K562 (cell line): ENCODE measurements around the gene MOCOS. TPM values are rescaled to one million over a fixed set of nuclear protein-coding genes. Genes with fewer than 3 reads are reported as not detected.
A peak's percentile ranks its signal among the peaks of the same experiment; 100 is the strongest.

Experiments used
- ATAC-seq: fragments of 200-7000 bp; cut with Tn5 transposase; 3 replicates; pipeline ENCODE4 v1.9.1; 2020; ENCODE audit warnings: moderate library complexity
- BruUV-seq: library from RNA; stranded (reverse); fragments of 400-500 nt; replicated peaks from 2 replicates; lab custom pipeline; 2021; lab: Mats Ljungman, UMichigan
- CTCF ChIA-PET: fragments of 300-600 bp; formaldehyde crosslinking; extraction: SDS; loops from one replicate; lab custom pipeline; 2021; ENCODE audit warnings: low intra/inter-chr PET ratio; lab: Yijun Ruan, JAX
- POLR2A ChIA-PET: fragments of 300-600, 350-650 bp; sonication (Branson Sonifier 250); formaldehyde crosslinking; extraction: SDS; loops from one replicate; lab custom pipeline; 2021; ENCODE audit warnings: antibody characterized with exemption, inconsistent platforms; lab: Yijun Ruan, JAX
- DNase-seq, 4 experiments: peaks; one replicate each; pipeline versions ENCODE4 v3.0.0 to v3.0.0-alpha.2; 2011 to 2018; ENCODE audit warnings: low spot score in 3 of 4, mixed read lengths in 3 of 4; ENCODE audit errors: extremely low read depth in 1 of 4
- FAIRE-seq: peaks from 2 replicates; lab custom pipeline; 2011; peaks lifted over from hg19 to GRCh38; lab: Jason Lieb, UNC
- H2AFZ ChIP-seq: 2 replicates; pipeline ENCODE4 v1.6.0; 2011; ENCODE audit warnings: low read depth, low read length, control low read depth, inconsistent platforms
- H3K27ac ChIP-seq: fragments of 200-600 bp; 3 replicates; pipeline ENCODE4 v1.8.0; 2011; ENCODE audit warnings: low read depth, mild to moderate bottlenecking, control low read depth, inconsistent platforms, low read length, moderate library complexity, mixed read lengths; ENCODE audit errors: extremely low read depth
- H3K27me3 ChIP-seq, 2 experiments: fragments of 300-600 bp in 1 of 2; 2 replicates in 1 of 2; 3 replicates in 1 of 2; pipeline versions ENCODE4 v1.6.0 to v1.8.0; 2011; ENCODE audit warnings: inconsistent platforms in 2 of 2, low read length in 2 of 2, mild to moderate bottlenecking in 1 of 2, mixed read lengths in 1 of 2, moderate library complexity in 1 of 2; ENCODE audit not compliant: control insufficient read depth in 2 of 2, insufficient read depth in 2 of 2
- H3K36me3 ChIP-seq: fragments of 300-600 bp; 3 replicates; pipeline ENCODE4 v1.8.0; 2011; ENCODE audit warnings: mild to moderate bottlenecking, low read length, inconsistent platforms; ENCODE audit not compliant: control insufficient read depth, insufficient read depth
- H3K4me1 ChIP-seq, 2 experiments: fragments of 200-600 bp in 1 of 2; replicated peaks in 1 of 2; 2 replicates in 1 of 2; 3 replicates in 1 of 2; pipeline versions ENCODE4 v1.5.1 to v1.8.0; 2011; ENCODE audit warnings: inconsistent platforms in 2 of 2, low read length in 2 of 2, mild to moderate bottlenecking in 1 of 2, mixed read lengths in 1 of 2, moderate library complexity in 1 of 2; ENCODE audit not compliant: control insufficient read depth in 2 of 2, insufficient read depth in 2 of 2
- H3K4me2 ChIP-seq: 2 replicates; pipeline ENCODE4 v1.6.1; 2011; ENCODE audit warnings: low read length, control low read depth, inconsistent platforms, mixed read lengths; ENCODE audit not compliant: insufficient read depth
- H3K4me3 ChIP-seq: fragments of 200-600 bp; sonication (generic), shearing (Covaris generic); 2 replicates; pipeline ENCODE4 v1.5.1; 2016; ENCODE audit warnings: control low read depth, inconsistent platforms
- H3K79me2 ChIP-seq: fragments of 200-600 bp; 3 replicates; pipeline ENCODE4 v1.8.0; 2011; ENCODE audit warnings: low read length, inconsistent platforms; ENCODE audit not compliant: control insufficient read depth, insufficient read depth
- H3K9ac ChIP-seq, 2 experiments: 2 replicates each; pipeline versions ENCODE4 v1.6.0 to v1.6.1; 2011; ENCODE audit warnings: low read depth in 2 of 2, low read length in 2 of 2, control low read depth in 1 of 2, inconsistent platforms in 1 of 2, mild to moderate bottlenecking in 1 of 2, mixed read lengths in 1 of 2; ENCODE audit not compliant: insufficient read depth in 1 of 2
- H3K9me1 ChIP-seq: one replicate; pipeline ENCODE4 v1.6.0; 2011; ENCODE audit warnings: inconsistent platforms, mild to moderate bottlenecking, low read length, moderate library complexity; ENCODE audit not compliant: control insufficient read depth, insufficient read depth
- H3K9me3 ChIP-seq: replicated peaks from 2 replicates; pipeline ENCODE4 v1.5.1; 2011; ENCODE audit warnings: low read depth, low read length, inconsistent platforms; ENCODE audit not compliant: control insufficient read depth, insufficient read depth
- H4K20me1 ChIP-seq: replicated peaks from 2 replicates; pipeline ENCODE4 v1.6.1; 2011; ENCODE audit warnings: low read length, inconsistent platforms, mixed read lengths; ENCODE audit not compliant: control insufficient read depth, insufficient read depth
- CHD4 ChIP-seq: fragments of 200-600 bp; sonication (generic); IDR thresholded peaks from 3 replicates; pipeline ENCODE4 v1.6.1; 2012; ENCODE audit warnings: low read depth, mild to moderate bottlenecking, mixed read lengths, low read length, inconsistent platforms; ENCODE audit not compliant: insufficient read depth, insufficient replicate concordance, poor library complexity, severe bottlenecking
- ESRRA ChIP-seq: fragments of 450-650 bp; IDR thresholded peaks from 2 replicates; pipeline ENCODE4 v1.6.1; 2014; ENCODE audit warnings: low read depth, mild to moderate bottlenecking, moderate library complexity, borderline replicate concordance
- FIP1L1 ChIP-seq: fragments of 200-400 bp; formaldehyde crosslinking; IDR thresholded peaks from 2 replicates; pipeline ENCODE4 v1.6.1; 2018; ENCODE audit warnings: mild to moderate bottlenecking, low read depth, low read length; ENCODE audit not compliant: poor library complexity, severe bottlenecking
- HMGXB4 ChIP-seq: sonication (generic); formaldehyde crosslinking; IDR thresholded peaks from 2 replicates; pipeline ENCODE4 v1.8.1; 2023; ENCODE audit warnings: mild to moderate bottlenecking, missing genetic modification reagents
- MAFK ChIP-seq: IDR thresholded peaks from 2 replicates; pipeline ENCODE4 v1.6.1; 2011; ENCODE audit warnings: low read length, improper control_type of control experiment
- MLLT1 ChIP-seq, 2 experiments: fragments of 450-650 bp; IDR thresholded peaks; 2 replicates each; pipeline ENCODE4 v1.6.1; 2016
- PKNOX1 ChIP-seq: fragments of 450-650 bp; IDR thresholded peaks from 2 replicates; pipeline ENCODE4 v1.6.1; 2016
- PML ChIP-seq: IDR thresholded peaks from 2 replicates; pipeline ENCODE4 v1.6.1; 2012; ENCODE audit warnings: low read length, inconsistent platforms
- PTBP1 ChIP-seq: fragments of 200-400 bp; formaldehyde crosslinking; IDR thresholded peaks from 2 replicates; pipeline ENCODE4 v1.6.1; 2017; ENCODE audit warnings: low read depth, low read length
- RAD51 ChIP-seq: fragments of 450-650 bp; IDR thresholded peaks from 2 replicates; pipeline ENCODE4 v1.7.1; 2016; ENCODE audit warnings: low read depth, mild to moderate bottlenecking, borderline replicate concordance
- RFX1 ChIP-seq: fragments of 450-650 bp; IDR thresholded peaks from 2 replicates; pipeline ENCODE4 v1.6.1; 2016; ENCODE audit warnings: mild to moderate bottlenecking, moderate library complexity
- SIRT6 ChIP-seq: IDR thresholded peaks from one replicate; pipeline ENCODE4 v1.6.1; 2012; ENCODE audit warnings: low read depth, mild to moderate bottlenecking, control low read depth, inconsistent platforms, low read length, moderate library complexity
- TCF7L2 ChIP-seq: fragments of 150-350 bp; IDR thresholded peaks from 2 replicates; pipeline ENCODE4 v1.6.1; 2016; ENCODE audit warnings: low read depth, mild to moderate bottlenecking, low read length, moderate library complexity
- ZFP36 ChIP-seq: fragments of 150-350 bp; IDR thresholded peaks from 2 replicates; pipeline ENCODE4 v1.6.1; 2018; ENCODE audit warnings: low read length, low read depth; ENCODE audit not compliant: partially characterized antibody
- ZNF253 ChIP-seq: fragments of 250-450 bp; sonication (Bioruptor Pico); conservative IDR thresholded peaks from 2 replicates; pipeline ENCODE4 v1.6.1; 2021; ENCODE audit warnings: mild to moderate bottlenecking
- ZNF589 ChIP-seq: fragments of 200-800 bp; sonication (Bioruptor generic); IDR thresholded peaks from 2 replicates; pipeline ENCODE4 v1.6.1; 2016; ENCODE audit warnings: low read depth, missing genetic modification characterization, missing compliant biosample characterization
- ZNF830 ChIP-seq: fragments of 250-450 bp; sonication (Bioruptor Pico); IDR thresholded peaks from 2 replicates; pipeline ENCODE4 v1.5.0; 2021; ENCODE audit warnings: mild to moderate bottlenecking
- WGBS: fragments of 100-300 bp; shearing (Covaris generic); methylation state at CpG from one replicate; pipeline ENCODE4 v1.1.6; 2016; ENCODE audit warnings: low coverage, mixed read lengths; ENCODE audit not compliant: insufficient coverage; ENCODE audit errors: missing lambda C conversion rate; 5-methylcytosine and 5-hydroxymethylcytosine counted together
- in situ Hi-C: fragments of 300-500 bp; cut with MboI; formaldehyde crosslinking; loops from 4 replicates; pipeline ENCODE4 v1.15.0; 2018; ENCODE audit warnings: inconsistent platforms, mixed read lengths
- intact Hi-C: fragments of 100-400 bp; cut with micrococcal nuclease; formaldehyde crosslinking; loops from 2 replicates; pipeline ENCODE4 v1.14.2; 2022
- polyA plus RNA-seq, 8 experiments: library from polyadenylated mRNA; depleted of rRNA in 4 of 8; stranded (reverse) in 5 of 8; unstranded in 3 of 8; fragments of >200 nt; fragmentation: Nextera tagmentation in 2 of 8; fragmentation: Illumina TruSeq in 1 of 8; extraction: Ambion mirVana in 2 of 8; extraction: Trizol in 1 of 8; gene quantifications; 2 replicates each; pipeline versions ENCODE4 v1.2.1 to v1.2.3, GENCODE V29; 2011 to 2014; ENCODE audit warnings: inconsistent platforms in 1 of 8, missing spikeins in 1 of 8
- total RNA-seq, 7 experiments: library from RNA; depleted of rRNA in 6 of 7; stranded (reverse); fragments of >200 nt in 6 of 7; fragmentation: Illumina TruSeq in 2 of 7; extraction: Trizol in 2 of 7; gene quantifications; 2 replicates each; pipeline versions ENCODE4 v1.2.1 to v1.2.3, GENCODE V29; 2011 to 2021; ENCODE audit warnings: low replicate concordance in 1 of 7

The MOCOS gene
- total and polyA plus RNA-seq, 9 of the 15 experiments (the other 6 are each of a cell fraction or from before 2014, with no cell fraction given), result 4.5 to 12.4 (median 9.1) TPM

GRCh38 chr18:36179562-36180355 lies 7.5 kb upstream of the MOCOS start:
- H2AFZ ChIP-seq, result no peak overlapping the region
- POLR2A ChIA-PET, result interaction anchor here (1.0 to 1.8 kb wide), 4 partner anchors 9 to 20 kb away, joined by 4 to 5 read pairs (median 5); no protein-coding TSS in a partner anchor
- H3K4me1 ChIP-seq, result peaks cover 0 to 14% of the 10 kb centered on the region in 2 experiments; a peak in 4 of 5 replicates
- peak; percentile 46 for FAIRE-seq
- H3K27me3 ChIP-seq, result no peaks in the 10 kb centered on the region
- WGBS, result 16% methylated on average over 7 of the region's 7 CpGs
- in situ Hi-C loops, result no loop called here
- peak; percentile 63 for ATAC-seq
- no peak overlapping the region for H3K4me2 ChIP-seq
- no TSS peak for BruUV-seq
- H3K79me2 ChIP-seq, result no peaks in the 10 kb centered on the region
- peak in 2 of 4 experiments; percentile 61 to 72 for DNase-seq
- no peak overlapping the region for H3K4me3 ChIP-seq
- 0 out of 4 replicates have a peak overlapping the region, but pooled peaks of 1 of the 2 experiments have one; percentile 77 for H3K9ac ChIP-seq
- peaks cover 26% of the 10 kb centered on the region for H3K36me3 ChIP-seq
- no peaks in the 10 kb centered on the region for H3K9me3 ChIP-seq
- intact Hi-C loops, result no loop called here
- H3K27ac ChIP-seq, result peak overlapping the region; percentile 27; the same call in 1 of the 3 replicates
- no peaks in the 10 kb centered on the region for H4K20me1 ChIP-seq
- CTCF ChIA-PET, result no interaction called here
- no peaks in the 10 kb centered on the region for H3K9me1 ChIP-seq
- TF ChIP-seq ZNF589 (no peak), PKNOX1 (no peak), ZFP36 (no peak), ESRRA (0 out of 2 replicates have a peak, but pooled peaks have one; percentile 26), ZNF253 (CRISPR knock-in tag) (no peak), FIP1L1 (no peak), RFX1 (no peak), CHD4 (no peak), SIRT6 (no peak), RAD51 (no peak), ZNF830 (CRISPR knock-in tag) (no peak), PML (no peak), HMGXB4 (CRISPR knock-in tag) (no peak), PTBP1 (no peak), MLLT1 (IDR thresholded peaks at IDR 0.05) (no peak), MAFK (no peak), TCF7L2 (no peak)
